Keratinocyte (primary cell): ENCODE data around the gene RPUSD3.

Experiments
- EZH2 ChIP-seq: IDR thresholded peaks from one replicate; pipeline ENCODE4 v1.6.1; 2012; ENCODE audit warnings: inconsistent platforms, mild to moderate bottlenecking, low read length, moderate library complexity
- TF ChIP-seq, protein P1 (sequence below), 3 experiments: IDR thresholded peaks in 1 of 3; conservative IDR thresholded peaks in 1 of 3; optimal IDR thresholded peaks in 1 of 3; 2 replicates in 2 of 3; 3 replicates in 1 of 3; pipeline versions ENCODE3 to v1.5.1; 2011; ENCODE audit warnings: low read length in 3 of 3, mild to moderate bottlenecking in 3 of 3, moderate library complexity in 2 of 3, control low read depth in 1 of 3, inconsistent platforms in 1 of 3; ENCODE audit not compliant: insufficient read depth in 2 of 3; ENCODE audit errors: extremely low read depth in 1 of 3

DNA sequence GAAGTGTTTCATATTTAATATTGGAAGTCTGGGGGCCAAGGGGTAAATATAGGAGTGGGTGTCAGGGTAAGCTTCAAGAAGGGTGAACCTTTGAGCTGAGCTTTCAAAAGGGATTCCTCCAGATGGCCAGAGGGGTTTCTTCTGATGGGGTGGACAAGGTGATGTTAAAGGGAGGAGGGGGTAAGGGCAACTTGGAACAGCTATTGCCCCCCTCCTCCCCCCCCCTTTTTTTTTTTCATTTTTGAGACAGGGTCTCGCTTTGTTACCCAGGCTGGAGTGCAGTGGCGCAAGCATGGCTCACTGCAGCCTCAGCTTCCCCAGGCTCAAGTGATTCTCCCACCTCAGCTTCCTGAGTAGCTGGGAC lies 35.8 kb downstream of the RPUSD3 start:
- TF ChIP-seq, protein P1, sequence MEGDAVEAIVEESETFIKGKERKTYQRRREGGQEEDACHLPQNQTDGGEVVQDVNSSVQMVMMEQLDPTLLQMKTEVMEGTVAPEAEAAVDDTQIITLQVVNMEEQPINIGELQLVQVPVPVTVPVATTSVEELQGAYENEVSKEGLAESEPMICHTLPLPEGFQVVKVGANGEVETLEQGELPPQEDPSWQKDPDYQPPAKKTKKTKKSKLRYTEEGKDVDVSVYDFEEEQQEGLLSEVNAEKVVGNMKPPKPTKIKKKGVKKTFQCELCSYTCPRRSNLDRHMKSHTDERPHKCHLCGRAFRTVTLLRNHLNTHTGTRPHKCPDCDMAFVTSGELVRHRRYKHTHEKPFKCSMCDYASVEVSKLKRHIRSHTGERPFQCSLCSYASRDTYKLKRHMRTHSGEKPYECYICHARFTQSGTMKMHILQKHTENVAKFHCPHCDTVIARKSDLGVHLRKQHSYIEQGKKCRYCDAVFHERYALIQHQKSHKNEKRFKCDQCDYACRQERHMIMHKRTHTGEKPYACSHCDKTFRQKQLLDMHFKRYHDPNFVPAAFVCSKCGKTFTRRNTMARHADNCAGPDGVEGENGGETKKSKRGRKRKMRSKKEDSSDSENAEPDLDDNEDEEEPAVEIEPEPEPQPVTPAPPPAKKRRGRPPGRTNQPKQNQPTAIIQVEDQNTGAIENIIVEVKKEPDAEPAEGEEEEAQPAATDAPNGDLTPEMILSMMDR (optimal IDR thresholded peaks at IDR 0.05 in 1 of 3, IDR thresholded peaks at IDR 0.05 in 1 of 3, conservative IDR thresholded peaks at IDR 0.05 in 1 of 3; ENCODE audit: extremely low read depth in 1 of 3, insufficient read depth in 2 of 3, low read length in 3 of 3), result no peak
- TF ChIP-seq EZH2, result no peak
